Head of caudate nucleus (tissue), 42 donors: ENCODE results near the gene COA1.
"Not testable (repeated sequence)": the region's sequence is repeated elsewhere in the genome, so short reads cannot be mapped to it uniquely, and the experiment has no call there.

Source experiments
- DNase-seq, 42 donors: peaks; one replicate each; pipeline versions ENCODE4 v3.0.0 to v3.0.0-alpha.2; 2020 to 2021; ENCODE audit warnings: mixed read lengths in 7 of 42
- intact Hi-C: fragments of 100-400 bp; cut with DNase I; formaldehyde crosslinking; loops from one replicate; pipeline ENCODE4 v1.15.0; 2022

Gene COA1

DNA sequence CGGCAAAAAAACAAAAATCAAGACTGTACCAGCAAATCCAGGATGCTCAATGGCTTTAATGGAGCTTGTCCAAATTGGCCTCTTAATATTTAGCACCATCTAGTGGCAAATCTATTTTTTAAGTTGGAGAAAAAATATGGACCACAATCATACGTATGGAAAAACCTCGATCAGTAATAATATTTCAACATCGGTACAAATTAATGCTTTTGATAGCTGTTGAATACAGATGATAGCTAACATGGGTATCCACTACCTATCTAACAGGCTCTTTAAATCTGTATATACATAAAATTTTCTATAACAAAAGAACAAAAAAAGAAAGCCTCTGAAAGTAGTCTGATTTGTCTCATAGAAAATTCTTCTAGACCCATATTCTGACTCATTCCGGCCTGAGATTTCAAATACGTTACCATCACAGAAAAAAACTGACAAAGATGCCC is 29.2 kb downstream of the COA1 start:
- DNase-seq: peak in 1 of 42 donors; percentile 23
- intact Hi-C loops: loop anchor here (1.0 kb wide), 1 partner anchor 117 kb away; the partner anchor contains the start of gene STK17A

- peak in 8 of 42 donors; percentile 11 to 62 (median 28) for DNase-seq
- intact Hi-C loops: no loop called here
Observed at GRCh38 chr7:43698460-43699255, 30.7 kb downstream of the COA1 start.

DNA sequence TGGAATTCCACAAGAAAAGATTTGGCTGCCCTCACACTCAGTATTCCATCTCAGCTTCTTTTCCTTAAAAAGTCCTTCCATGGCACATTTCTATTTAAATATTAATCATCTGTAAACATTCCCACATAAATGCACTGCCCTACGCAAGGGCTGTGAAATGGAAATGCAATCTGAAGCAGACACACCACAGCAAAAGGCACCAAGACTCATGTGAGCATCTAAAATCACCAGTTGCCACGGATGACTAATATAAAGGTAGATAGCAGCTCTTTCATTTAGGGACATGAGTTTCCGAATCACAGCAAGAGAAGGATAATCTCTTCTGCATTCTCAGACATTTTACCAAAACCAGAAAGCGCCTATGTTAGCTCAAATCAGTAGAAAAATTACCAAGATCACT is 31.6 kb downstream of the COA1 start:
- intact Hi-C loops: no loop called here
- DNase-seq: no peak

GRCh38 chr7:43695365-43695764 is 34.0 kb downstream of the COA1 start:
- no peak for DNase-seq

DNA sequence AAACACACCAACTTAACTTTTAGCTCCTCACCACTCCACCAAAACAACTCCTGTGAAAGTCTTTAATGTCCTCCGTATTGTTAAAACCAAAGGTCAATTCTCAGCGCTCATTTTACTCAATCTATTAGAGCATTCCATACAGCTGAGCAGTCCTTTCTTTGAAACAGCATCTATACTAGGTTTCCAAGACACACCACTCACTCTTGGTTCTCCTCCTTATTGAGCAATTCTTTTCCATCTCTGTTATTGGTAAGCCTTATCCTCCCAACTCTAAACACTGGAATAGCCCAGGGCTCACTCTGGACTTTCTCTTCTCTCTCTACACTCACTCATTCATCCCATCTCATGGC is 34.9 kb downstream of the COA1 start:
- intact Hi-C loops: no loop called here
- no peak for DNase-seq

More at GRCh38 chr7:43695365-43695764, 34.0 kb downstream of the COA1 start:
- intact Hi-C loops: no loop called here

DNA sequence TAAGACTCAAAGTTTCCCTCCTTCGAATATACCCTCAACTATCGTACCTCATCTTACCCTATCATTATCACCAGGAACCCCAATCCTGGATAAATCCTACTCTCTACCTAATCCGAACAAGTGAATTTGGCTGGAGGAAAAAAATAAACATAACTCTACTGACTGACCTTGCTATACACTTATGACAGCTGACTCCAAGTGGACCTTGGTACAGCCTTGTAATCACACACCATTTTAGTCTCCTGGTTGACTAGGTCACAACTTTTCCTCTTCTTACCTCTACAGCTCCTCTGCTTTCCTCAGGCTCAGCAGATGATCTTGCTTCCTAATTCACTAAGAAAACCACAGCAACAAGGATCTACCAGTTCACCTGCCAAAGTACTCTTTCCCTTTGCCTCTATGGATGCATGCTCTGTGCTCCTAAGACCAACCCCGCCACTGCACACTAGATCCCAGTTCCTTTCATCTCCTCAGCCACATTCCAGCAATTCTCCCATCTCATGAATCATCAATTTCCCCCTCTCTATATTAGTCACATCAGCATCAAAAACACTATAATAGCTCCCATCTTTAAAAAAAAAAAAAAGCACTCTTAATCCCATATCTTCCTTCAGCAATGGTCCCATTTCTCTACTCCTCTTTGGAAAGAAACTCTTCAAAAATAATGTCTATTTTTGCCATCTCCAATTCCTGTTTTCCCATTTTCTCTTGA is 35.5 kb downstream of the COA1 start:
- no peak for DNase-seq
- intact Hi-C loops: no loop called here

GRCh38 chr7:43692582-43693373 is 36.5 kb downstream of the COA1 start:
- DNase-seq: no peak
- intact Hi-C loops: no loop called here

GRCh38 chr7:43691611-43692010 is 37.7 kb downstream of the COA1 start:
- DNase-seq: no peak
- intact Hi-C loops: no loop called here

GRCh38 chr7:43689115-43689514 is 40.2 kb downstream of the COA1 start:
- no peak for DNase-seq
- intact Hi-C loops: no loop called here

- intact Hi-C loops, DNase-seq: not testable (repeated sequence)
Observed at GRCh38 chr7:43687866-43688265, 41.5 kb downstream of the COA1 start.

DNA sequence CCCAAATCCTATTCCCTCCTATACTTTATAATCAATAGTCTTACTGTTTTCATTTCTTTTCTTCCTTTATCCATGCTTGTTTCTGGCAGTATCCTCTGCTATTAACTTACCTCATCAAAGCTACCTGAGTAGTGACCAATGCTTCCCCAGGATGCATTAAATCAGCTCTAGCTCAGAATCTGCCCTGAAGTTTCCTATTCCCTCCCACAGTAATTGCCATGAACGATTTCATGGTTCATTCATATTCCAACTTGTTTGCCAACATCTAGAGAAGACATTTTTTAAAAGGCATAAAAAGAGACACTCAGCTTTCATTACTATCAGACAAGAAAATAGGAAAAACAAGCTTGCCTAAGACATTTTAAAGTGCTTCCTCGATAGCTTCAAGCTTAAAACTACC is 42.3 kb downstream of the COA1 start:
- intact Hi-C loops: no loop called here
- DNase-seq: no peak

GRCh38 chr7:43680736-43681135 is 48.6 kb downstream of the COA1 start:
- intact Hi-C loops: no loop called here
- no peak for DNase-seq

GRCh38 chr7:43679210-43680068 is 49.9 kb downstream of the COA1 start:
- intact Hi-C loops: no loop called here
- DNase-seq: no peak

DNA sequence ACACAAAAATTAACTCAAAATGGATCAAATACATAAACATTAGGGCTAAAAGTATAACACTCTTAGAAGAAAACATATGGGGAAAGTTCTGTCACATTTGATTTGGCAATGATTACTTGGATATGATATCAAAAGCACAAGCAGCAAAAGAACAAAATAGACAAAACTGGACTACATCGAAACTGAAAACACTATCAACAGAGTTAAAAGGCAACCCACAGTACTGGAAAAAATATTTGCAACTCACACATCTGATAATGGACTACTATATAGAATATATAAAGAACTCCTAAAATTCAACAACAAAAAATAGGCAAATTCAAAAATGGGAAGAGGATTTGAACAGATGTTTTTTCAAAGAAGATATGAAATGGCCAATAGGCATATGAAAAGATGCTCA is 51.0 kb downstream of the COA1 start:
- no peak for DNase-seq
- intact Hi-C loops: no loop called here

- intact Hi-C loops: no loop called here
- DNase-seq: no peak
Observed at GRCh38 chr7:43677864-43678263, 51.5 kb downstream of the COA1 start.

GRCh38 chr7:43674559-43675436 is 54.5 kb downstream of the COA1 start:
- intact Hi-C loops: no loop called here
- no peak for DNase-seq

GRCh38 chr7:43673243-43673976 is 55.9 kb downstream of the COA1 start:
- intact Hi-C loops, DNase-seq: not testable (repeated sequence)
